ENCODE results near the gene CDKAL1. TPM values are rescaled to one million over a fixed set of nuclear protein-coding genes. Genes with fewer than 3 reads are reported as not detected.

The CDKAL1 gene
- total and polyA plus RNA-seq, 9 of the 15 experiments (the other 6 are each of a cell fraction or from before 2014, with no cell fraction given), result 11.2 to 36.3 (median 20.1) TPM

GRCh38 chr6:20839630-20840029, 305.4 kb downstream of the CDKAL1 start:
- TF ChIP-seq TCF15 (CRISPR knock-in tag; IDR thresholded peaks at IDR 0.05), result no peak
- TF ChIP-seq RAD21 (CRISPR knock-in tag; conservative IDR thresholded peaks at IDR 0.05 in 1 of 2, IDR thresholded peaks at IDR 0.05 in 1 of 2), result peak in 1 of 2 experiments; percentile 21; a peak in 1 of 4 replicates
- peak in 2 of 3 experiments; percentile 6 to 35; a peak in 3 of 6 replicates for TF ChIP-seq CTCF (IDR thresholded peaks at IDR 0.05 in 2 of 3, conservative IDR thresholded peaks at IDR 0.05 in 1 of 3; ENCODE audit: insufficient read depth in 2 of 3, low read depth in 1 of 3, low read length in 3 of 3)
- no peak for TF ChIP-seq ZFX (CRISPR knock-in tag; IDR thresholded peaks at IDR 0.05)
- TF ChIP-seq ARNT (IDR thresholded peaks at IDR 0.05), result 0 out of 4 replicates have a peak, but pooled peaks of 1 of the 2 experiments have one; percentile 28
- no peak for TF ChIP-seq RHOXF2B (CRISPR knock-in tag; conservative IDR thresholded peaks at IDR 0.05)
- Histone ChIP-seq H3K9me3 (replicated peaks; ENCODE audit: control insufficient read depth, insufficient read depth, low read depth, low read length) (no peaks in the 10 kb centered on the region), H3K9ac (ENCODE audit: insufficient read depth in 1 of 2, low read depth in 2 of 2, low read length in 2 of 2) (no peak overlapping the region), H2AFZ (ENCODE audit: low read depth, low read length) (no peak overlapping the region), H3K4me2 (ENCODE audit: insufficient read depth, low read length) (no peak overlapping the region), H3K4me3 (no peak overlapping the region), H3K27ac (ENCODE audit: extremely low read depth, low read depth, low read length) (no peak overlapping the region), H3K27me3 (ENCODE audit: control insufficient read depth in 2 of 2, insufficient read depth in 2 of 2, low read length in 2 of 2) (no peaks in the 10 kb centered on the region), H3K4me1 (replicated peaks in 1 of 2; ENCODE audit: control insufficient read depth in 2 of 2, insufficient read depth in 2 of 2, low read length in 2 of 2) (no peaks in the 10 kb centered on the region; a peak in 1 of 5 replicates), H3K36me3 (ENCODE audit: control insufficient read depth, insufficient read depth, low read length) (no peaks in the 10 kb centered on the region), H3K9me1 (ENCODE audit: control insufficient read depth, insufficient read depth, low read length) (no peaks in the 10 kb centered on the region), H4K20me1 (replicated peaks; ENCODE audit: control insufficient read depth, insufficient read depth, low read length) (no peaks in the 10 kb centered on the region), H3K79me2 (ENCODE audit: control insufficient read depth, insufficient read depth, low read length) (no peaks in the 10 kb centered on the region)
- FAIRE-seq, result no peak
- in situ Hi-C loops (cut with MboI), result no loop called here
- no TSS peak for BruUV-seq (replicated peaks)
- no peak for DNase-seq (ENCODE audit: extremely low read depth in 1 of 4, low spot score in 3 of 4)
- CTCF ChIA-PET (ENCODE audit: low intra/inter-chr PET ratio), result no interaction called here
- ATAC-seq, result peak; percentile 74
- intact Hi-C loops (cut with micrococcal nuclease), result loop anchor here (10.0 kb wide), 1 partner anchor 265 kb away; no protein-coding TSS in a partner anchor
- 68% methylated on average over 2 of the region's 2 CpGs for WGBS (ENCODE audit: insufficient coverage, low coverage, missing lambda C conversion rate)
- POLR2A ChIA-PET, result interaction anchor here (0.6 to 1.0 kb wide), 2 partner anchors 145 to 308 kb away, joined by 3 read pairs; no protein-coding TSS in a partner anchor

Data from K562 (cell line).